IPS-NIHi7 (cell line): ENCODE data around the gene CSNK1G3.
A peak's percentile ranks its signal among the peaks of the same experiment; 100 is the strongest.
"Not testable (repeated sequence)": the region's sequence is repeated elsewhere in the genome, so short reads cannot be mapped to it uniquely, and the experiment has no call there.

Experiments used
- DNase-seq: peaks from one replicate; pipeline ENCODE4 v3.0.0; 2012; ENCODE audit warnings: mixed read lengths; ENCODE audit errors: extremely low spot score

Gene CSNK1G3

DNA sequence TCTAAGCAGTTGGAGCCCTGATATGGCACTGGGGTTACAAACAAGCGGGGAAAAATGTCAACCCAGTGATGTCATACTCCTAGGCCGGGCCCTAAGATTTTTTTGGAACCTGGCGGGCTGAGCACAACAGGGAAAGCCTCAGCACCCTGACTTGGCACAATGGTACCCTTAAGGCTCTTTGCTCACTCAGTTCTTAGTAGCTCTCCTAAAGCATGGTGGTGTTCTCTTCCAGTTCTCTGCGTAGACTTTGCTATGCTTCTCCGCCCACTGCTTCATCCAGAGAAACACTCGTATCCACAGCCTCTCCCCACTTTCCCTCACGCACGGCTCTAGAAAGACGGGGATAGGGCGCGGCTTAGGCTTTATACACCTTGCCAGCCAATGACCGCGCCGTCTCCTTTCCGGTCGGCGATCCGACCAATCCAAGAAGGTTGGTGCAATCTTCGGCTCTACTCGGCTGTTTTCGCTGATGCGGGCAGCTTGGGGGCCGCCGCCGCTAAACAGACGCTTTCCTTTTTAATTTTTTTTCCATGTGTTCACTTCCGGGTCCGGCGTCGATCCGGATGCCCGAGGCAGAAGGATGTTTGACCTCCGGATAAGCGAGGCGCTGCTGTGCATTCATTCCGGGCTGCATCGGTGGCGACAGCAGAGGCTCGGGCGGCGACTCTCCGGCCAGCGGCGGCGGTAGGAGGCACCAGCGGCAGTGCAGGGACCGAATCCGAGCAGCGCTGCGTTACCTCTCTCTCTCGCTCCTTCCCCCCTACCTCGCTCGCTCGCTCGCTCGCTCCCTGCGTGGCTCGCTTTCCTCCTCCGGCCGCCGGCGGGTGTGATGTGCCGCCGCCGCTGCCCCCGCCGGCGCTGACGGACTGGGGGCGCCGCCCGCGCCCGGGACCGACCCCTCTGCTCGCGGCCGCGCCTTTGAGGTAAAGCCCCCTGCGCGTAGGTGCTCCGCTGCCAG is at the start of gene CSNK1G3:
Gene CSNK1G3, plus strand, starts transcription at position 530 of the 958 bp plus-strand sequence. CDS start 33,487 bp downstream, outside the sequence.
- DNase-seq: peak; percentile 94

- DNase-seq: not testable (repeated sequence)
Observed at GRCh38 chr5:123466839-123467238, 45.1 kb upstream of the CSNK1G3 start.

DNA sequence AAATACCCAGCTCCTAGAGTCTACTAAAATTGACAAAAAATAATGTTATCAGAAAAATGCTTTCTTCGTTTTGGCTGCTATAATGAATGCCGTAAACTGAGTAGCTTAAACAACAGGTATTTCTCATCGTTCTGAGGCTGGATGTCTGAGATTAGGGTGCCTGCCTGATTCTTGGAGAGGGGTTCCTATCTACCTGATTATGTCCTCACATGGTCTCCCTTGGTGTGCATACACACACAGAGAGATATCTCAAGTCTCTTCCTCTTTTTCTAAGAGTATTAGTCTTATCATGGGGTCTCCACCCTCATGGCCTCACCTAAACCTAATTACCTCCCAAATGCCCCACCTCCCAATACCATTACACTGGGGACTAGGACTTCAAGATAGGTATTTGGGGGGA is 40.6 kb upstream of the CSNK1G3 start:
- no peak for DNase-seq

- DNase-seq: no peak
Observed at GRCh38 chr5:123472150-123472924, 39.6 kb upstream of the CSNK1G3 start.

GRCh38 chr5:123474228-123474627 is 37.7 kb upstream of the CSNK1G3 start:
- no peak for DNase-seq

DNA sequence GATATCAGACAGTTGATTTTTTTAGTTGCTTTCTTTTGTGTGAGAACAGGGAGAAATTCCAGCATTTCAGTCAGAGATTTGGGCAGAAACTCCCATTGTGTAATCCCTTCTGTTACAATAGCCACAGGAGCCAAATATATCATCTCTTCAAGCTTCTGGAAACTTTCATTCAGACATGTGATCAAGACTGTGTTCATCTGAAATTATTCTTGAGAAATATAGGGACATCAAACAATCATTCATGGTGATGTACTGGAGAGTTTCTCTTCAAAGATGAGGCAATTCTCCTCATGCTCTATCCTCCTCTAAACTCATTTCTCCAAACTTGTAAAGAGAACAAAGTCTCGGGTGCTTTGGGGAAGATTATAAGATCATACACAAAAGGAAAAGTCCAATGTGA is 35.2 kb upstream of the CSNK1G3 start:
- no peak for DNase-seq

- DNase-seq: no peak
Observed at GRCh38 chr5:123478546-123478945, 33.4 kb upstream of the CSNK1G3 start.

DNA sequence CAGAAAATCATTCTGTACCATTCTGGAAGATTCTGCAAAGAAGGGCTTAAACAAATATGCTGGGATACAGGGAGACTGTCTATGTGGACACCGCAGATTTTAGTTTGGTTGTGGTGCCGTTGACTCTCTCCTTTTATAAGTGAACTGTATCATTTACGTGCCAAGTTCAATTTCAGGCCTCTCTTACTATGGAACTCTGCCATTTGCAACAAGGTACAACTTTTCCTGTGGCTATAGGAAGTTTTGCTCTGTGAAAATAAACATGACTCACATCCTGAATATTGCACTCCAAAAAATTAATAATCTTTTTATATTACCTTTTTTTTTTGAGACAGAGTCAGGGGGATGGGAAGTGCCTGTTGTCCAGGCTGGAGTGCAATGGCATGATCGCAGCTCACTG is 29.7 kb upstream of the CSNK1G3 start:
- DNase-seq: no peak

- DNase-seq: no peak
Observed at GRCh38 chr5:123483446-123484077, 28.4 kb upstream of the CSNK1G3 start.

GRCh38 chr5:123485275-123485674 is 26.7 kb upstream of the CSNK1G3 start:
- DNase-seq: no peak

DNA sequence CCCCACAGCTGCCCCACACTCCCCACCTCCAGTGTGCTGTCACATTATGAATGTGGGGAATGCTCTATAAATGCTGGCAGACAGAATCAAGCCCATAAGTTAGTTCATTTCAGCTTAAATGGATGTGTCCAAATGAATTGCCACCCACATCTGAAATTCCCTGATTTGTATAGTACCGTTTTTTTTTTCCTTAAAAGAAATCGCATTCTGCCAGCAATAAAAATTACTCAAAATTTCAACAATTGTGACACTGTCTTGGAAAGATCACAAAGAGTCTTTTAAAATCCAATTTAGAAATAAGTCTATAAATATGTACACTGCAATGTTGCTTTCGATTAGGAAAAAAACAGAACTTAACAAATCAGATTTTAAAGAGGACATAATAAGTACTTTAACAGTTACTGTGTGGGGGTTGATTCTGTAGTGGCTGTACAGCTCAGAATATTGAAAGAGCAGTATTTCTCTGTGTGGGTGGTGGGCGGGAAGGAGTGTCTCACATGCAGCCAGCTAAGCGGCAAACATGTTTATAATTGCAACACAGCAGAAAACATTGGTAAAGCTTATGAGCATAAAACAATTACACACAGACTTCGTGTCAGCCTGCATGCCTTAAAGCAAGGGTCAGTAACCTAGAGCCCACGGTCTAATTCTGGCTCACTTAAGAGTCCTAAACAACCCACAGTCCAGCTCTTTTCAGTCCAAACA is 24.9 kb upstream of the CSNK1G3 start:
- DNase-seq: no peak

DNA sequence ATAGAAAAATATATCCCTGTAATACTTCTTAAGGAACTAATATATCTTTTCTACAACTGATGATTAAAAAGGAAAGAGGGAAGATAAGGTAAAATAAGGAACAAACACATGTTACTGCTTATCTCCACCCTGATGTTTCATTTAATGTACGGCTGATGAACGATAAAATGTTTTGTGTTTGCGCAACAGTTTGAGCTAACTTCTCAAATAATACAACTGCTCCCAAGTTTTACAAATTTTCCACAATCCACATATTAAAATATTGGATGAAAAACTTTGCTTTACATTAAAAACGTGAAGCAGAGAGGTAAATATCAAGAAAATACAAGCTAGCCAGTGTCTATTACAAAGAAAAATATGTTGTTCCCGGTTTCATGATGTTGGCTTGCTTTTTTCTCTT is 21.0 kb upstream of the CSNK1G3 start:
- DNase-seq: no peak

- DNase-seq: not testable (repeated sequence)
Observed at GRCh38 chr5:123495211-123495610, 16.8 kb upstream of the CSNK1G3 start.

DNA sequence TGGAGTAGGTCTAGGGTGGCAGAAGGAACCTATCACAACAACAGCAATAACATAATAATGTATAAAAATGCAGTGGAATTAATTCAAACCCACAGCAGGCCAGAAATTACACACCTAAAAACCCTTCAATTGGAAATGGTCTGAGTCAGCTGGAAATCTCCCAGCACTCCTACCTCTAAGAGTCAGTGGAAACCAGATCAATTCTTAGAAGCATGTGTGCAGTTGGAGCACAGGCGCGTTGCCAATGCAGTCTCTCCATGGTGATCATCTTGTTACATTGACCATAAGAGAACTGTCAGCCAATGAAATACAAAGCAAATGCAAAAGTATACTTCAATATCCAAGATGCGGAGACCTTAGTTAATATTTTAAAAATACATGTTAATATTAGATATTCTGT is 15.1 kb upstream of the CSNK1G3 start:
- DNase-seq: no peak

DNA sequence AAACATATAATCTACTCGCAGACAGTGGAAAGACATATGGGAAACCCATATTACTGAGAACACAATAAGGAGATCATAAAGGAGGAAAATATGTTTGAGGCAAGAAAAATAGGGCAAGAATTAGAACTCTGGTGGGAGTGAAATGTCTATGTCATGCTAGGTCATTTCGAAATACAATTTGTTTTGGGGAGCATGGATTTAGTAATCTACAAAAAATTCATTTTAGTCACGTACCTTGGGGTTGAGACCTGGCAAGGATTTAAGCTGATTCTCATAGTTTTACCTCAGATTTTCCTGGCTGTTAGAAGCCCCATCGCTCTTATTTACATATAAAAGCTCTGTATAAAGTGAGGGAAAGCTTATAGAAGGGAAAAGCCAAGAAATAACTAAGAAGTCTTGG is 11.5 kb upstream of the CSNK1G3 start:
- DNase-seq: no peak

- DNase-seq: no peak
Observed at GRCh38 chr5:123502120-123502519, 9.9 kb upstream of the CSNK1G3 start.

DNA sequence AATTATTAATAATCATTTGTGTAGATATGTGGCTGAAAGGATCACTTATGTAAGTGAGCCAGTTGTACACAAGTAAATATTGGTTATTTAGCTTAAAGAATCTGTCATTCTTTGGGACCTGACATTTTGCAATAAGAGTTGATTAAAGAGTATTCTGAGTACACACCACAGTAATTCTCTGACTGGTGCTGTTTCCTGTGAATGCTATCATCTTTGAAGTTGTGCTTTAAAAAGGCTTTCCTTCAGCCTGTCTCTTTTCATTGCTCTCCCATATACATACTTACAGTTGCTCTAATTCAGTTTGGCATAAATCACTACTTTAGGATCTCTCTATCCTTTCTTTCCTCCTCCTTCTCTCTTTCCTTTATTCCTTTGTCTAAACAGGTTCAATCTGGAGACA is 8.7 kb upstream of the CSNK1G3 start:
- DNase-seq: no peak

- no peak for DNase-seq
Observed at GRCh38 chr5:123505633-123506032, 6.3 kb upstream of the CSNK1G3 start.

GRCh38 chr5:123508441-123508840 is 3.5 kb upstream of the CSNK1G3 start:
- DNase-seq: no peak

DNA sequence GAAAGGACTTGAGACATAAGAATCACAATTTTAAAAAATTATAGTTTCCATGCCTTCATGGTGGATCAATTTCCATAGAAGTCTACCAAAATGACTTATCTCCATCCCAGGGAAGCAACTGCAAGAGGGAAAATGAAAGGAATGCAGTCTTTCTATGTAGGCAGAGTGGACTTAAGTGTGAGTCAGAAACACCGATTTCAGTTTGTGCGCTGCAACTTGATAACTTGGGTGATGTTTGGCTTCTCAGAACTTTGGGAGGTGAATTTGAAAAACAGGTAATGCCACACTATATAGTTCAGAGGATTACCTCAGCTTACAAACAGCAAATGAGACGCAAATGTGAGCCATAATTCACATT is 708 bp upstream of the CSNK1G3 start:
- peak; percentile 13 for DNase-seq

GRCh38 chr5:123512611-123513461 is 859 bp downstream of the CSNK1G3 start:
- peak; percentile 42 for DNase-seq
